PFSK-1 (cell line): Measurements from ENCODE around the gene ZNF541.

ENCODE experiments used
- POLR2AphosphoS5 ChIP-seq: IDR thresholded peaks from 2 replicates; pipeline ENCODE4 v1.6.1; 2012; ENCODE audit warnings: low read depth, mild to moderate bottlenecking, control low read depth, low read length, moderate library complexity
- TF ChIP-seq, protein P1 (sequence below), 2 experiments: IDR thresholded peaks; 2 replicates each; pipeline versions ENCODE4 v1.6.1 to v1.8.0; 2011 to 2012; ENCODE audit warnings: low read depth in 2 of 2, low read length in 2 of 2, control low read depth in 1 of 2, inconsistent platforms in 1 of 2, mild to moderate bottlenecking in 1 of 2, moderate library complexity in 1 of 2; ENCODE audit not compliant: insufficient read depth in 1 of 2

- TF ChIP-seq POLR2AphosphoS5, result no peak
- TF ChIP-seq, protein P1, sequence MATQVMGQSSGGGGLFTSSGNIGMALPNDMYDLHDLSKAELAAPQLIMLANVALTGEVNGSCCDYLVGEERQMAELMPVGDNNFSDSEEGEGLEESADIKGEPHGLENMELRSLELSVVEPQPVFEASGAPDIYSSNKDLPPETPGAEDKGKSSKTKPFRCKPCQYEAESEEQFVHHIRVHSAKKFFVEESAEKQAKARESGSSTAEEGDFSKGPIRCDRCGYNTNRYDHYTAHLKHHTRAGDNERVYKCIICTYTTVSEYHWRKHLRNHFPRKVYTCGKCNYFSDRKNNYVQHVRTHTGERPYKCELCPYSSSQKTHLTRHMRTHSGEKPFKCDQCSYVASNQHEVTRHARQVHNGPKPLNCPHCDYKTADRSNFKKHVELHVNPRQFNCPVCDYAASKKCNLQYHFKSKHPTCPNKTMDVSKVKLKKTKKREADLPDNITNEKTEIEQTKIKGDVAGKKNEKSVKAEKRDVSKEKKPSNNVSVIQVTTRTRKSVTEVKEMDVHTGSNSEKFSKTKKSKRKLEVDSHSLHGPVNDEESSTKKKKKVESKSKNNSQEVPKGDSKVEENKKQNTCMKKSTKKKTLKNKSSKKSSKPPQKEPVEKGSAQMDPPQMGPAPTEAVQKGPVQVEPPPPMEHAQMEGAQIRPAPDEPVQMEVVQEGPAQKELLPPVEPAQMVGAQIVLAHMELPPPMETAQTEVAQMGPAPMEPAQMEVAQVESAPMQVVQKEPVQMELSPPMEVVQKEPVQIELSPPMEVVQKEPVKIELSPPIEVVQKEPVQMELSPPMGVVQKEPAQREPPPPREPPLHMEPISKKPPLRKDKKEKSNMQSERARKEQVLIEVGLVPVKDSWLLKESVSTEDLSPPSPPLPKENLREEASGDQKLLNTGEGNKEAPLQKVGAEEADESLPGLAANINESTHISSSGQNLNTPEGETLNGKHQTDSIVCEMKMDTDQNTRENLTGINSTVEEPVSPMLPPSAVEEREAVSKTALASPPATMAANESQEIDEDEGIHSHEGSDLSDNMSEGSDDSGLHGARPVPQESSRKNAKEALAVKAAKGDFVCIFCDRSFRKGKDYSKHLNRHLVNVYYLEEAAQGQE (IDR thresholded peaks at IDR 0.05; ENCODE audit: insufficient read depth in 1 of 2, low read depth in 2 of 2, low read length in 2 of 2), result no peak
These were observed 38.0 kb upstream of the ZNF541 start for GRCh38 chr19:47610902-47611301.
